Measurements from ENCODE around the gene SH3BP1. TPM values are rescaled to one million over a fixed set of nuclear protein-coding genes. Genes with fewer than 3 reads are reported as not detected.
"Not testable (repeated sequence)": the region's sequence is repeated elsewhere in the genome, so short reads cannot be mapped to it uniquely, and the experiment has no call there.

The SH3BP1 gene
- total and polyA plus RNA-seq, 2 experiments from 2014 or later, result 9.5 to 46.7 TPM

- H3K27ac Mint-ChIP-seq, result no peak overlapping the region
- DNase-seq (ENCODE audit: low spot score) (no peak), ATAC-seq (no peak)
- Histone ChIP-seq H3F3A (replicated peaks; ENCODE audit: low read depth) (peaks cover 8% of the 10 kb centered on the region; the same call in 1 of the 2 replicates), H3K4me1 (ENCODE audit: insufficient read depth) (peaks cover 5% of the 10 kb centered on the region; the same call in 1 of the 2 replicates), H4K20me1 (replicated peaks; ENCODE audit: insufficient read depth) (peaks cover 8% of the 10 kb centered on the region; the same call in 1 of the 2 replicates), H2AFZ (no peak overlapping the region), H3K27me3 (ENCODE audit: insufficient read depth) (no peaks in the 10 kb centered on the region), H3K4me2 (no peak overlapping the region), H3K4me3 (no peak overlapping the region), H3K79me2 (replicated peaks; ENCODE audit: insufficient read depth) (peaks cover 12% of the 10 kb centered on the region), H3K9me2 (ENCODE audit: insufficient read depth) (no peaks in the 10 kb centered on the region), H3K36me3 (ENCODE audit: insufficient read depth) (peaks cover 8% of the 10 kb centered on the region; the same call in 1 of the 2 replicates), H3K27ac (ENCODE audit: low read depth) (no peak overlapping the region)
- no peaks in the 10 kb centered on the region; the same call in 2 of the 3 replicates for H3K9me3 Mint-ChIP-seq
- no peak overlapping the region for H3K4me3 Mint-ChIP-seq
- TF ChIP-seq JUNB (IDR thresholded peaks at IDR 0.05; ENCODE audit: unreplicated experiment) (no peak), STAT1 (IDR thresholded peaks at IDR 0.05; ENCODE audit: unreplicated experiment) (no peak), ETS1 (IDR thresholded peaks at IDR 0.05) (no peak), ZNF331 (CRISPR knock-in tag; IDR thresholded peaks at IDR 0.05; ENCODE audit: low read depth) (no peak), EZH2 (IDR thresholded peaks at IDR 0.05; ENCODE audit: low read depth, unreplicated experiment) (no peak), POLR2AphosphoS5 (IDR thresholded peaks at IDR 0.05; ENCODE audit: low read depth) (no peak), REST (IDR thresholded peaks at IDR 0.05; ENCODE audit: unreplicated experiment) (no peak), NANOG (IDR thresholded peaks at IDR 0.05; ENCODE audit: borderline replicate concordance) (no peak), ZNF462 (CRISPR knock-in tag; IDR thresholded peaks at IDR 0.05) (no peak), CREB1 (CRISPR knock-in tag; IDR thresholded peaks at IDR 0.05; ENCODE audit: low read depth) (no peak), EZH2phosphoT487 (IDR thresholded peaks at IDR 0.05; ENCODE audit: unreplicated experiment) (no peak)
- peaks cover 26% of the 10 kb centered on the region for H3K36me3 Mint-ChIP-seq (ENCODE audit: low read depth)
- H3K4me1 Mint-ChIP-seq, result peaks cover 14% of the 10 kb centered on the region
- peaks cover 16% of the 10 kb centered on the region for H3K27me3 Mint-ChIP-seq (ENCODE audit: insufficient read depth, low read depth, poor library complexity)
Measured at GRCh38 chr22:37655252-37655563, 15.7 kb downstream of the SH3BP1 start.

- not testable (repeated sequence) for H3K27me3 ChIP-seq (ENCODE audit: insufficient read depth); DNase-seq (ENCODE audit: low spot score); H3K9me2 ChIP-seq (ENCODE audit: insufficient read depth); ATAC-seq; H3K4me1 ChIP-seq (ENCODE audit: insufficient read depth); H3K9me3 Mint-ChIP-seq; H3K27ac ChIP-seq (ENCODE audit: low read depth); H3K4me2 ChIP-seq; H3K36me3 ChIP-seq (ENCODE audit: insufficient read depth); H2AFZ ChIP-seq; H3K4me3 ChIP-seq; H3K4me3 Mint-ChIP-seq; H3K27ac Mint-ChIP-seq
- H3K4me1 Mint-ChIP-seq, result peaks cover 24% of the 10 kb centered on the region
- H3K79me2 ChIP-seq (replicated peaks; ENCODE audit: insufficient read depth), result peaks cover 25% of the 10 kb centered on the region
- peaks cover 12% of the 10 kb centered on the region; the same call in 1 of the 2 replicates for H3F3A ChIP-seq (replicated peaks; ENCODE audit: low read depth)
- peaks cover 16% of the 10 kb centered on the region for H3K36me3 Mint-ChIP-seq (ENCODE audit: low read depth)
- peaks cover 19% of the 10 kb centered on the region for H4K20me1 ChIP-seq (replicated peaks; ENCODE audit: insufficient read depth)
- peaks cover 19% of the 10 kb centered on the region for H3K27me3 Mint-ChIP-seq (ENCODE audit: insufficient read depth, low read depth, poor library complexity)
Measured at GRCh38 chr22:37656583-37656982, 17.1 kb downstream of the SH3BP1 start.

All from GM23338 (cell line).